GM21390 (cell line): ENCODE results near the gene KASH5.
"Not testable (repeated sequence)": the region's sequence is repeated elsewhere in the genome, so short reads cannot be mapped to it uniquely, and the experiment has no call there.

Experiments
- ATAC-seq: cut with Tn5 transposase; IDR thresholded peaks from one replicate; pipeline ENCODE4 v1.9.1; 2021; ENCODE audit not compliant: unreplicated experiment

The KASH5 gene

DNA sequence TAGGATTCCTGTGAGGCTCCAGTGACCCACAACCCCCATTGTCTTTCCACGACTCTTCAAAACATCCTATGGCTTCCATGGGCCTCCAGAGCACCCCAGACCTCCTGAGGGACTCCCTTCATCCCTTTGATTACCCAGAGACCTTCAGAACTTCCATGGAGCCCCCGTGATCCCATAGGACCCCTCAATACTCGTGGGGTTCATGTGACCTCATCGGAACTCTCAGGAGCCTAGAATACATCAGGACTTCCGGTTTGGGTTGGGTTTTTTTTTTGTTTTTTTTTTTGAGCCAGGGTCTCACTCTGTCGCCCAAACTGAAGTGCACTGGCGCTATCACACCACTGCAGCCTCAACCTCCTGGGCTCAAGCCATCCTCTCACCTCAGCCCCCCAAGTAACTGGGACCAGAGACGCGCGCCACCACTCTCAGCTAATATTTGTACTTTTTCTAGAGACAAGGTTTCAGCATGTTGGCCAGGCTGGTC, 65.8 kb downstream of the KASH5 start:
- ATAC-seq, result no peak

DNA sequence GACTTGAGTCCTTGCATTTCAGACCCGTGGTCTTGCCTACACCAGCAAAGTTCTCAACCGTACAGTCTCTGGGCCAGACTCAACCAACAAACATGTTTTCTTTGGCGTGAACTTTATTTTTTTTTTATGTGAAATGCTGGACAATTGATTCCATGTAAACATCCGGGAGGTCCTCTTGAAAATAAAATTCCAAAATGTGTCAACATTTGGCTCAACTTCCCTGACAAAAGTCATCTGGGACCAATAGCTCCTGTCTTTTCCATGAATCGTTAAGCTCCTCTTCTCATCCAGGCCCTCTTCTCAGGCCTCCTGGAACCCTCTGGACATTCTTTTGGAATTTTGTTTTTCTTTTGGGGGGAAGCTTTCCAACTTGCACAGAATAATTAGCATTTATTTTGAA, 67.7 kb downstream of the KASH5 start:
- ATAC-seq, result no peak

- ATAC-seq, result no peak
Measured at GRCh38 chr19:49456326-49456725, 68.3 kb downstream of the KASH5 start.

DNA sequence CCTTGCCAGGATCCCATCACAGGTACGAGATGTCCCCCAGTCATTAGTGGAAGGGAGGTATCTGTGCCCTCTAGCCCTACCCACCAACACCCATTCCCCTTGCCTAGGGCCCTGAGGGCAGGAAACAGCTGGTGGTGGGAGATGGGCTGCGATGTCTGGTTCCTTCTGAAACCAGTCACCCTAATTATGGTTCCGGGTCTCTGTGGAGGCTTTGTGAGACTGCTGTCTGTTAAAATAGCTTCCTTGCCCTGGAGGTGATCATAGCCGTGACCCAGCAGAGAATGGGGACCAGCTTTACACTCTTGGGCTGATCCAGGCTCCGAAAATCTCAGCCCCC, 70.5 kb downstream of the KASH5 start:
- ATAC-seq, result no peak

DNA sequence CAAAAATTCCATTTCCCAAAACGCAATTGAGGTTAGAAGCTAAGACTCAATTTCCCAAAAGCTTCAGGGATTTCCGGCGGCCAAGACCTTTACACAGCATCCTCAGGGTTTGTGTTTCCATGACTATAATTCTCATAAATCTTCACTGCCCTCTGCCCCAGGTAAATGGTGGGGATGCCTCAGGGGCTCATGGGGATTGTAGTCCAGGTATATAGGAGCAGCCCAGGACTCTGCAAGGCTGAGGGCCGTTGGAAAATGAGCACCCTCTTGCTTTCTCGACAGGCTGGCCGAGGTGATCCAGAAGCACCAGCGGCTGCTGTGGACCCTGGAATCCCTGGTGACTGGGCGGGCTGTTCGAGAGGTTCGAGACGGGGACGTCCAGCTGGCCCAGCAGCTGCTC, 71.3 kb downstream of the KASH5 start:
- no peak for ATAC-seq

- not testable (repeated sequence) for ATAC-seq
Measured at GRCh38 chr19:49461130-49461529, 73.1 kb downstream of the KASH5 start.

DNA sequence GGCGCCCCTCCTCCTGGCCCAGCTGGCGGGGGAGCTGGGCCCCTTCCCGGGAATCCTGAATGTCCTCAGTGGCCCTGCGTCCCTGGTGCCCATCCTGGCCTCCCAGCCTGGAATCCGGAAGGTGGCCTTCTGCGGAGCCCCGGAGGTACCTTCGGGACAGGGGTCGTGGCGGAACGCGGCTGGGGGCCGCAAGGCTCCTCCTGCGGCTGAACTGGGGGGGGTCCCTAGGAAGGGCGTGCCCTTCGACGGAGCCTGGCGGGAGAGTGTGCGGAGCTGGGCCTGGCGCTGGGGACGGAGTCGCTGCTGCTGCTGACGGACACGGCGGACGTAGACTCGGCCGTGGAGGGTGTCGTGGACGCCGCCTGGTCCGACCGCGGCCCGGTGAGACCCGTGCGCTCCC, 73.6 kb downstream of the KASH5 start:
- no peak for ATAC-seq

DNA sequence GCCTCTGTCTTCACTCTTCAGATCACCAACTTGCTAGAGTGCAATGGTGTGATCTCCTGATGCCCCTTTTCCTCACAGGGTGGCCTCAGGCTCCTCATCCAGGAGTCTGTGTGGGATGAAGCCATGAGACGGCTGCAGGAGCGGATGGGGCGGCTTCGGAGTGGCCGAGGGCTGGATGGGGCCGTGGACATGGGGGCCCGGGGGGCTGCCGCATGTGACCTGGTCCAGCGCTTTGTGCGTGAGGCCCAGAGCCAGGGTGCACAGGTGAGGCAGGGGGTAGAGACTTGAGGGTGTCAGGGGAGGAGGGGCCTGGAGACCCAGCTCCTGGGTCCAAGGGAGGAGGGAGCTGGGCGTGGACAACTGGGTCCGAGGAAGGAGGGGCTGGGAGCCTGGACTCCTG, 74.4 kb downstream of the KASH5 start:
- ATAC-seq, result no peak

GRCh38 chr19:49463960-49464740, 76.1 kb downstream of the KASH5 start:
- no peak for ATAC-seq

DNA sequence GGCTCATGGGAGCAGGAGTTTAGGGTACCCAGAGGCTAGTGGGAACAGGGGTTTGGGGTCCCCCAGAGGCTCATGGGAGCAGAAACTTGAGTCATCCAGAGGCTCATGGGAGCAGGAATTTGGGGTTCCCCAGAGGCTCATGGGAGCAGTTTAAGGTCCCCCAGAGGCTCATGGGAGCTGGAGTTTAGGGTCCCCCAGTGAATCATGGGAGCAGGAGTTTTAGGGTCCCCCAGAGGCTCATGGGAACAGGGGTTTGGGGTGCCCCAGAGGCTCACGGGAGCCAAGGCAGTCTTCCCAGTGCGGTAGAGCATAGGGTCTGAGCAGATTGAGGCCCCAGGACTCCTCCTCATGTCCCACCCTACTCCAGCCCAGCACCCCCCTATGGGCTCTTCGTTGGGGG, 77.3 kb downstream of the KASH5 start:
- ATAC-seq, result no peak
